ENCODE data around the gene FAM193B.

The FAM193B gene

GRCh38 chr5:177554474-177555111, at the start of gene FAM193B:
Gene FAM193B (minus strand): TSS chr5:177554563. CDS start chr5:177554458, 105 bp downstream.
- DNase-seq = peak; percentile 80 to 84

DNA sequence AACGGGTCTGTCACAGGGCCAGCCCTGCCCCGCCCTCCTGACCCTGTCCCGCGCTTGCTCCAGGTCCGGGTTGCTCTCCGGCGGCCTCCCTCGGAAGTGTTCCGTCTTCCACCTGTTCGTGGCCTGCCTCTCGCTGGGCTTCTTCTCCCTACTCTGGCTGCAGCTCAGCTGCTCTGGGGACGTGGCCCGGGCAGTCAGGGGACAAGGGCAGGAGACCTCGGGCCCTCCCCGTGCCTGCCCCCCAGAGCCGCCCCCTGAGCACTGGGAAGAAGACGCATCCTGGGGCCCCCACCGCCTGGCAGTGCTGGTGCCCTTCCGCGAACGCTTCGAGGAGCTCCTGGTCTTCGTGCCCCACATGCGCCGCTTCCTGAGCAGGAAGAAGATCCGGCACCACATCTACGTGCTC, 49.8 kb upstream of the FAM193B start:
- no peak for DNase-seq

DNA sequence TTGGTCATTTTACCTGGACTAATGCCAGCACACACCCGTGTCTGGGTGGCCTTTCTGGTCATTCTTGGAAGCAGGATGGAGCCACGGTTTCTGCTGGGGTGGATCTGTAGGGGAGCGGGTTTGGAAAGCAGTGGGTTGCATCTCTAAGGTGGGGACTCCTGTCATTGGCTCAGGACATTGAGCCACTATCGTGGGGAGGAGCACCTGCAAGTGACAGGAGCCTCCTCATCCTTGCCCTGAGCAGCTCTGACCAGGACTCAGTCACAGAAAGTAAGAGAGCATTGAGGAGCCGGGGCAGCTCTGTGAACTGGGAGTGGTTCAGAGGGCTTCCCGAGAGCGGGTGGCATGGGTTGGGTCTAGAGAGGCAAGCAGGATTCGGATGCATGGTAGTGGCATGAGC, 49.3 kb upstream of the FAM193B start:
- no peak for DNase-seq

DNA sequence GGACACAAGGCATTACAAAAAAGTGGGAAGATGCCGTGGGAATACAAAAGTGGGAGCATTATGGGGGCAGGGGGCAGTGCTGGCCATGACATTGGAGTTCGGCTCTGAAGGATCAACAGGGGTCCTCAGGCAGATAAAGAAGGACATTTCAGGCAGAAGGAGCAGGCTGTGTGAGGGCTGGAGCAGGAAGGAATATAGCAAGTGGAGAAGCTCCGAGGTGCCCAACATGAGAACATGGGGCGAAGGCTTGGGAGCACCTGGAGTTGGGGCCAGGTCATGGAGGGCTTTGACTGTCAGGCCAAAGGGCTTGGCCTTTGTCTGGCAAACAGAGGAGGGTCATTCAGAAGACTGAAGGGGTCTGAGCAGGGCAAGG, 48.1 kb upstream of the FAM193B start:
- DNase-seq = no peak

- no peak for DNase-seq
These were observed 47.5 kb upstream of the FAM193B start for GRCh38 chr5:177601577-177602457.

DNA sequence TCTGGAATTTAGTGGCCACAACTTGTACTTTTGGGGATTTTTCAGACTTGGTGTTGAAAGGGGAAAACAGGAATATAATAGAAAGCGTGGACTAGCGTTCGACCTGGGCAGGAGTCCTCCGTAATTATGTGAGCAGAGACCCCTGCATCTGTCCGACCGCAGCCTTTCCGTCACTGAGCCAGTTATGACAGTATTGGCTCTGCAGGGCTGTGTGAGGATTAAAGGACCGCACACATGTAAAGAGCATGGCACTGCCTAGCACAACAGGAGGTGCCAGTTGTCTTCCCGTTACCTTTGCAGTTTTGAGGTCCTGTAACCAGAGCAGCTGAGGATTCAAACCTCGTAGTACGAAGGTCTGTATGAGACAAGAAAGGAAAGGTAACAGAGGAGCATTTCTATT, 46.8 kb upstream of the FAM193B start:
- DNase-seq = no peak

DNA sequence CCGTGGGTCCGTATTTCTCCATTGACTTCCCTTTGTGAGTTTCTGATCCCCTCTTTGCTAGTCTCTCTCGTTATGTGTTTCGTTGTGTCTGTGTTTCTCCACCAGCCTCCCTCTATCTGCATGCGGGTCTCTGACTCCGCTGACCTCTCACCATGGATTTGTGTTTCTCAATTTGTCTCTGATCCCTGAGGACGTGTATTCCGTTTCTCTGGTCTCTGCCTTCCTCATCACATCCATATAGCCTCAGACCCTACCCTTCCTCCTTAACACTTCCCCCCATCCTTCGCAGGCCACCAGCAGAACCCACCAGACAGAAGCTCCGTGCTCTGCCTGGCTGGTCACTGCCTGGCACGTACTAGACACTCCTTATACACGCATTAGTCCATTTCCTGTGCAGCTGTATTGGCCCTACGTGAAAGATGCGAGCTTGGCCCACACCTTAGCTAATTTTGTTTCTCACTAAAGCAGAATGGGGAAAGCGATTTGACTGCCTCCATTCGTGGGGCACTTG, 46.2 kb upstream of the FAM193B start:
- DNase-seq = no peak

GRCh38 chr5:177599731-177600507, 45.6 kb upstream of the FAM193B start, which contains the start of gene B4GALT7:
Gene B4GALT7 (plus strand): TSS chr5:177600132. CDS start chr5:177600211, 79 bp downstream.
- DNase-seq = peak; percentile 59 to 72

DNA sequence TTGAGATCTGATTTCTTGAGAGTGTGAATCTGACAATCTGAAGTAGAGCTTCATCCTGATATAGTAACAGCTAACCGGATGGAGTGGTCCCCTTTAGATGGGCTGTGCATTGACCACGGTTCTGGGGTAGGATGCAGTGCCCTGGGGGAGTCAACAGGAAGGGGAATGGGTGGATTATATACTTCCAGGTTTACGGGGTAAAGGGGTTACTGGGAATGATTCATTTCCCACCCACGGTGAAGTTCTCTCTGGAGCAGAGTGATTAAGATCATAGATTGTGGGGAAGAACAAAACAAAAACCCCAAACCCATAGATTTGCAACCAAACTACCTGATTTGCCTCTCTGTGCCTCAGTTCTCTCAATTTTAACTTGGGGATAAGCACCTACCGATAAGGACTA, 44.1 kb upstream of the FAM193B start:
- no peak for DNase-seq

- no peak for DNase-seq
These were observed 42.4 kb upstream of the FAM193B start for GRCh38 chr5:177596775-177597238.

DNA sequence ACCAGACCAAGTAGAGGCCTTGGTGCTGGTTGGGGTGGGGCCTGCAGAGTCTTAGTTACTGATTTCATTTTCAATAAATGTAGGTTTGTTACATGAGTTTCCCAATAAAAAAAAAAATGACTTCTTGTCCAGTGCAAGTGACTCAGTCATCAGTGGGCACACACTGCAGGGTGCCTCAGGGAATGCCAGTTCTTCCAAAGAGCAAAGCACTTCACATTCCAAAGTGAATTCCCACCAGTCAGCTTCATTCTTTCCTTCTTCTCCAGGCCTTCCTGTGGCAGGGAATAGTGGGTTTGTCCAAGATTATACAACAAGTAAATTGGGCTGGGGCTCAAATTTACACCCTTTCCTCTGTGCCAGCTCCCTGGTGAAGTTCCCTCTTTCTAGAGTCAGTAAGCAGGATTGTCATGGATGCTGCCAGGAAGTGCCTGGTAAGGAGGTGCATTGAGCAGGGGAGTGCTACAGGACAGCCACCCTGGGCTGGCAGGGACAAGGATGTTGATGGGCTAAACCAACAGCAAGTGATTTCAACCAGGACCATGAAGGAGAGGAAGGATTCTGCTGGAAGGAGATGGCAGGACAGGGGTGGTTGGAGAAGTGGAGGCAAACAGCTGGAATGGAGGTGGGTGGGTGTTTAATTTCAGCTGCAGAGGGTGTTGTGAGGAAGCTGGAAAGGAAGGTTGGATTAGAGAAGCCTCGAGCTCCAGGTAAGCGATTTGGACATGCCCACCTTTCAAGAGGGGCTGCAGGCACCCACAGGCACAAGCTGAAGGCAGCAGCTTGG, 41.8 kb upstream of the FAM193B start:
- DNase-seq = no peak

- no peak for DNase-seq
These were observed 40.7 kb upstream of the FAM193B start for GRCh38 chr5:177595026-177595585.

DNA sequence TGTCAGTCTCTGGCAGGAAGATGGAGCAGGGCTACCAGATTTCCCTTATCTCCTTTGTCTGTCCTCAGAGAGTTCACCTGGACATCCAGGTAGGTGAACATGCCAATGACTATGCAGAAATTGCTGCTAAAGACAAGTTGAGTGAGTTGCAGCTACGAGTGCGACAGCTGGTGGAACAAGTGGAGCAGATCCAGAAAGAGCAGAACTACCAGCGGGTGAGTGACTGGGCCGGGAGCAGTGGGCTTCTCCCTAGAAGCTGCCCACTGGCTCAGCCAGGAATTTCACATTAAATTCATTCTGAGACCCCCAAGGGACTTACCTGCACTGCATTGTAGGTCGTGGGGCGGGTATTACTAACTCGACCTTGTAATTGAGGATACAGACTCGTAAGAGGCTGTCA, 39.7 kb upstream of the FAM193B start:
- DNase-seq = no peak

DNA sequence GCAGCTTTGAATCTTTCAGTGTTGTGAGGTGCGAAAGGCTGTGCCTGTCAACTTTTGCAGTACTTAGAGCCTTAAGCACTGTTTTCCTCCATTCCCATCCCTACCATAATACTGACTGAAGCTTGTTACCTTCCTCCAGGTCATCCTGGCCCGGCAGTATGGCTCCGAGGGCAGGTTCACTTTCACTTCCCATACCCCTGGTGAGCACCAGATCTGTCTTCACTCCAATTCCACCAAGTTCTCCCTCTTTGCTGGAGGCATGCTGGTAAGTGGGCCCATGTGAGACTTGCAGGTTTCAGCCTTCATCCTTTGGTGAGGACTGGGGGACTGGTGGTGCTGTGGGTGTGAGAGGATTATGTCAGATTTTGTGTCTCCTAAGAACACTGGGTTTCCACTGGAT, 39.1 kb upstream of the FAM193B start:
- no peak for DNase-seq

GRCh38 chr5:177592905-177593304, 38.5 kb upstream of the FAM193B start:
- no peak for DNase-seq

DNA sequence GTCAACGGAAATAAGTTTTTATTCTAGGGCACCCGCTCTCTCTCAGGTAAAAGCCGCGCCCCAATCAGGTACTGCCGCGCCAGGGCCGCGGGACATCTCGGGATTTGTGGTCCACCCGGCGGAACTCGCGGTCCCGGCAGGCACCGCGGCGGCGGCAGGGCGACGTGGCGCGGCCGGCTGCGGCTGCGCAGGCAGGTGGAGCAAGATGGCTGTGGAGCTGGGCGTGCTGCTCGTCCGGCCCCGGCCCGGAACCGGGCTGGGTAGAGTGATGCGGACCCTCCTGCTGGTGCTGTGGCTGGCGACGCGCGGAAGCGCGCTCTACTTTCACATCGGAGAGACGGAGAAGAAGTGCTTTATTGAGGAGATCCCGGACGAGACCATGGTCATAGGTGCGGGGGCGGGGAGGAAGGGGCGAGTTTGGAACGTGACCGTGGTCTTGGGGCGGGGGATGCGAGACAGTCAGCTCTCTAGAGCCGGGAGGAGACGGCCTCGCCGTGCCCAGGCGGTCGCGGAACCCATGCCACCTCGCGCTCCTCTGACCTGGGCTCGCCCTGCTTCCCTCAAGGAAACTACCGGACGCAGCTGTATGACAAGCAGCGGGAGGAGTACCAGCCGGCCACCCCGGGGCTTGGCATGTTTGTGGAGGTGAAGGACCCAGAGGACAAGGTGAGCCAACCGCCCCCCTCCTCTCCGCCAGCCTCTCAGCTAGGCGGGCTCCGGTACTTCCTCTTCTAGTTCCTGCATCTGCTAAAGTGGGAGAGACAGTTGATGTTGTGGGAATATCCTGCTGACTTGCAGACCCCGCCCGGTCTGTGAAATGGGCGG, 37.9 kb upstream of the FAM193B start, which contains the start of gene TMED9:
TSS of gene TMED9 (plus strand) at position 194 of the 825 bp plus-strand sequence. CDS start at position 206, 12 bp downstream.
- DNase-seq = peak; percentile 33 to 45

DNA sequence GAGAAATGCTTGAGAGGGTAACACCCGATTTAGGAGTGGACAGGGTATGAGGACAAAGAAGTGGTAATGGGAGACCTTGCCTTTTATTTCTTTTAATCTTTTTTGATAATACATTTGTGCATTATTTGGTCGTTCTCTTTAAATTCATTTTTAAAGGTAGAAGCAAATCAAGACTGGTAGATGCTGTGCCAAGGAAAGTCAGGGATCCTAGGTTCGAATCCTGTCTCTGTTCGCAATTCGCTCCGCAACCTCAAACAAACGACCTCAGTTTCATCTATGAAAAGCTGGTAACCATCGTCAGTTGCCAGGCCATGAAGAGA, 37.3 kb upstream of the FAM193B start:
- no peak for DNase-seq

DNA sequence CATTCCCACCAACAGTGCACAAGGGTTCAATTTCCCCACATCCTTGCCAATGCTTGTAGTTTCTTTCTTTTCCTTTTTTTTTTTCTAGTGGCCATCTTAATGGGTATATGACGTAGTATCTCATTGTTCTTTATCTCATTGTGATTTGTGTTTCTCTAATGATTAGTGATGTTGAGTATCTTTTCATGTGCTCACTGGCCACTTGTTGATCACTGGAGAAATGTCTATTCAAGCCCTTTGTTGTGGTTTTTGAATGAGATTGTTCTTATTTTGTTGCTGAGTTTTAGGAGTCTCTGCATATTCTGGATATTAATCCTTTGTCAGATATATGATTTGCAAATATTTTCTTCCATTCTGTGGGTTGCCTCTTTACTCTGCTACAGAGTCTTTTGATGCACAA, 36.0 kb upstream of the FAM193B start:
- no peak for DNase-seq

- no peak for DNase-seq
These were observed 34.1 kb upstream of the FAM193B start for GRCh38 chr5:177588413-177588909.

- DNase-seq = no peak
These were observed 24.0 kb upstream of the FAM193B start for GRCh38 chr5:177578316-177578715.

- no peak for DNase-seq
These were observed 21.8 kb upstream of the FAM193B start for GRCh38 chr5:177576169-177576568.

Data from bone marrow (tissue), 2 donors.